IMR-90 (cell line): Measurements from ENCODE around the gene ECPAS. TPM values are rescaled to one million over a fixed set of nuclear protein-coding genes. Genes with fewer than 3 reads are reported as not detected.

ENCODE experiments used
- ATAC-seq: fragments of 200-7000 bp; cut with Tn5 transposase; 2 replicates; pipeline ENCODE4 v1.9.1; 2020; ENCODE audit warnings: low read depth, mild to moderate bottlenecking, moderate library complexity
- BruUV-seq: library from RNA; stranded (reverse); fragments of 400-500 nt; replicated peaks from 2 replicates; lab custom pipeline; 2021; lab: Mats Ljungman, UMichigan
- CTCF ChIA-PET: fragments of 300-600 bp; formaldehyde crosslinking; extraction: SDS; loops from one replicate; lab custom pipeline; 2021; ENCODE audit warnings: antibody characterized with exemption; lab: Yijun Ruan, JAX
- POLR2A ChIA-PET: fragments of 300-600 bp; sonication (Branson Sonifier 250); formaldehyde crosslinking; loops from one replicate; lab custom pipeline; 2022; ENCODE audit warnings: antibody characterized with exemption; ENCODE audit not compliant: unreplicated experiment; lab: Charles Lee
- DNase-seq: peaks from one replicate; pipeline ENCODE4 v3.0.0; 2013
- H2AFZ ChIP-seq: replicated peaks from 2 replicates; pipeline ENCODE3; 2013; ENCODE audit warnings: low read length, mild to moderate bottlenecking; ENCODE audit not compliant: poor library complexity
- H2AK5ac ChIP-seq: 2 replicates; pipeline ENCODE4 v1.6.1; 2013; ENCODE audit warnings: low read depth, low read length, inconsistent platforms
- H2AK9ac ChIP-seq: replicated peaks from 2 replicates; pipeline ENCODE3; 2013; ENCODE audit warnings: mild to moderate bottlenecking, low read depth, low read length, moderate library complexity; ENCODE audit not compliant: poor library complexity
- H2BK120ac ChIP-seq: 2 replicates; pipeline ENCODE4 v1.6.1; 2013; ENCODE audit warnings: low read depth, low read length, inconsistent platforms
- H2BK15ac ChIP-seq: 3 replicates; pipeline ENCODE4 v1.6.1; 2013; ENCODE audit warnings: low read depth, low read length, inconsistent platforms
- H2BK20ac ChIP-seq: 2 replicates; pipeline ENCODE4 v1.6.1; 2013; ENCODE audit warnings: low read depth, mild to moderate bottlenecking, inconsistent platforms, low read length, moderate library complexity
- H2BK5ac ChIP-seq: 2 replicates; pipeline ENCODE4 v1.6.1; 2013; ENCODE audit warnings: mild to moderate bottlenecking, low read depth, low read length, inconsistent platforms; ENCODE audit not compliant: poor library complexity, severe bottlenecking
- H3K14ac ChIP-seq: replicated peaks from 2 replicates; pipeline ENCODE4 v1.6.1; 2013; ENCODE audit warnings: low read depth, low read length, inconsistent platforms
- H3K18ac ChIP-seq: 2 replicates; pipeline ENCODE4 v1.6.1; 2013; ENCODE audit warnings: low read depth, low read length, control low read depth
- H3K23ac ChIP-seq: 2 replicates; pipeline ENCODE4 v1.6.1; 2013; ENCODE audit warnings: low read depth, low read length, inconsistent platforms
- H3K27ac ChIP-seq: 2 replicates; pipeline ENCODE4 v1.5.1; 2013; ENCODE audit warnings: mild to moderate bottlenecking, control low read depth, low read length; ENCODE audit not compliant: insufficient read depth
- H3K27me3 ChIP-seq: 2 replicates; pipeline ENCODE4 v1.6.1; 2013; ENCODE audit warnings: low read length; ENCODE audit not compliant: control insufficient read depth, insufficient read depth
- H3K36me3 ChIP-seq: 2 replicates; pipeline ENCODE4 v1.6.1; 2013; ENCODE audit warnings: low read length, mixed read lengths; ENCODE audit not compliant: control insufficient read depth, insufficient read depth
- H3K4ac ChIP-seq: 2 replicates; pipeline ENCODE4 v1.6.1; 2013; ENCODE audit warnings: low read depth, low read length, inconsistent platforms
- H3K4me1 ChIP-seq: 2 replicates; pipeline ENCODE4 v1.6.1; 2013; ENCODE audit warnings: low read length, mixed read lengths; ENCODE audit not compliant: control insufficient read depth, insufficient read depth
- H3K4me2 ChIP-seq: 2 replicates; pipeline ENCODE4 v1.6.1; 2013; ENCODE audit warnings: low read depth, mild to moderate bottlenecking, control low read depth, low read length, moderate library complexity
- H3K4me3 ChIP-seq: 2 replicates; pipeline ENCODE4 v1.5.1; 2013; ENCODE audit warnings: low read depth, mild to moderate bottlenecking, control low read depth, low read length, moderate library complexity; ENCODE audit not compliant: insufficient read depth
- H3K56ac ChIP-seq: 2 replicates; pipeline ENCODE4 v1.6.1; 2013; ENCODE audit warnings: low read length, inconsistent platforms; ENCODE audit not compliant: insufficient read depth; ENCODE audit errors: extremely low read depth
- H3K79me1 ChIP-seq, 2 experiments: 2 replicates each; pipeline ENCODE4 v1.6.1; 2013; ENCODE audit warnings: low read length in 2 of 2, inconsistent platforms in 1 of 2, low read depth in 1 of 2
- H3K9ac ChIP-seq: 2 replicates; pipeline ENCODE4 v1.6.1; 2013; ENCODE audit warnings: low read depth, low read length, control low read depth
- H3K9me1 ChIP-seq: 2 replicates; pipeline ENCODE4 v1.6.1; 2013; ENCODE audit warnings: low read length, inconsistent platforms; ENCODE audit not compliant: insufficient read depth
- H3K9me3 ChIP-seq: 2 replicates; pipeline ENCODE4 v1.6.1; 2013; ENCODE audit warnings: low read length; ENCODE audit not compliant: control insufficient read depth, insufficient read depth
- H4K20me1 ChIP-seq: 2 replicates; pipeline ENCODE4 v1.6.1; 2013; ENCODE audit warnings: low read length, inconsistent platforms; ENCODE audit not compliant: insufficient read depth
- H4K5ac ChIP-seq: 2 replicates; pipeline ENCODE4 v1.6.1; 2013; ENCODE audit warnings: mild to moderate bottlenecking, low read depth, low read length, control low read depth
- H4K8ac ChIP-seq, 2 experiments: 2 replicates each; pipeline ENCODE4 v1.6.1; 2013; ENCODE audit warnings: low read depth in 2 of 2, low read length in 2 of 2, control low read depth in 1 of 2, inconsistent platforms in 1 of 2
- H4K91ac ChIP-seq: 2 replicates; pipeline ENCODE4 v1.6.1; 2013; ENCODE audit warnings: low read depth, low read length, inconsistent platforms; ENCODE audit not compliant: insufficient read depth
- BHLHE40 ChIP-seq: fragments of 150-350 bp; IDR thresholded peaks from 2 replicates; pipeline ENCODE4 v1.6.1; 2016; ENCODE audit warnings: mild to moderate bottlenecking, low read depth, low read length
- CEBPB ChIP-seq: IDR thresholded peaks from 2 replicates; pipeline ENCODE4 v1.6.1; 2012; ENCODE audit warnings: low read depth, low read length, improper control_type of control experiment
- CHD1 ChIP-seq: IDR thresholded peaks from 2 replicates; pipeline ENCODE4 v1.6.1; 2012; ENCODE audit warnings: low read depth, low read length, improper control_type of control experiment
- FOS ChIP-seq: fragments of 150-350 bp; IDR thresholded peaks from 2 replicates; pipeline ENCODE4 v1.6.1; 2016; ENCODE audit warnings: low read depth, low read length
- MAFK ChIP-seq: IDR thresholded peaks from 2 replicates; pipeline ENCODE4 v1.6.1; 2012; ENCODE audit warnings: low read depth, low read length, improper control_type of control experiment
- MAZ ChIP-seq: IDR thresholded peaks from 2 replicates; pipeline ENCODE4 v1.6.1; 2012; ENCODE audit warnings: low read depth, mild to moderate bottlenecking, low read length, improper control_type of control experiment, moderate library complexity, borderline replicate concordance
- MXI1 ChIP-seq: IDR thresholded peaks from 2 replicates; pipeline ENCODE4 v1.6.1; 2012; ENCODE audit warnings: low read depth, mild to moderate bottlenecking, low read length, moderate library complexity, borderline replicate concordance
- NFE2L2 ChIP-seq: fragments of 150-350 bp; IDR thresholded peaks from 2 replicates; pipeline ENCODE4 v1.6.1; 2016; ENCODE audit warnings: low read depth, mild to moderate bottlenecking, low read length
- POLR2A ChIP-seq: IDR thresholded peaks from 2 replicates; pipeline ENCODE4 v1.6.1; 2012; ENCODE audit warnings: mild to moderate bottlenecking, low read depth, low read length
- RAD21 ChIP-seq: IDR thresholded peaks from 2 replicates; pipeline ENCODE4 v1.6.1; 2012; ENCODE audit warnings: low read length, improper control_type of control experiment
- RCOR1 ChIP-seq: IDR thresholded peaks from 2 replicates; pipeline ENCODE4 v1.6.1; 2012; ENCODE audit warnings: mild to moderate bottlenecking, low read length, improper control_type of control experiment; ENCODE audit not compliant: insufficient replicate concordance
- RFX5 ChIP-seq: IDR thresholded peaks from 2 replicates; pipeline ENCODE4 v1.8.0; 2012; ENCODE audit warnings: low read depth, mild to moderate bottlenecking, low read length, moderate library complexity
- SMC3 ChIP-seq: fragments of 150-350 bp; IDR thresholded peaks from 2 replicates; pipeline ENCODE4 v1.6.1; 2016; ENCODE audit warnings: low read depth, mild to moderate bottlenecking, antibody characterized with exemption, low read length, moderate library complexity
- WGBS, 2 experiments: methylation state at CpG; one replicate each; pipeline versions ENCODE4 v1.1.5 to v1.1.7; 2013; ENCODE audit warnings: missing lambda C conversion rate in 2 of 2; ENCODE audit not compliant: insufficient read length in 1 of 2; ENCODE audit errors: extremely low coverage in 2 of 2; 5-methylcytosine and 5-hydroxymethylcytosine counted together
- dilution Hi-C: fragments of 300-500 bp; cut with HindIII; formaldehyde crosslinking; loops from one replicate; pipeline ENCODE4 v1.14.3; 2018; ENCODE audit warnings: low sequenced_read_pairs; ENCODE audit not compliant: unreplicated experiment
- in situ Hi-C: fragments of 300-500 bp; cut with MboI; formaldehyde crosslinking; loops from 3 replicates; pipeline ENCODE4 v1.14.3; 2019; ENCODE audit warnings: low sequenced_read_pairs, inconsistent platforms, mixed read lengths
- intact Hi-C: fragments of 100-400 bp; cut with micrococcal nuclease; formaldehyde crosslinking; loops from 2 replicates; pipeline ENCODE4 v1.10.0; 2022
- polyA plus RNA-seq, 3 experiments: library from polyadenylated mRNA; depleted of rRNA; stranded (reverse); fragments of >200 nt; gene quantifications; 2 replicates each; pipeline ENCODE4 v1.2.3, GENCODE V29; 2012; ENCODE audit warnings: low replicate concordance in 1 of 3
- total RNA-seq: library from RNA; depleted of rRNA; stranded (reverse); fragments of >200 nt; gene quantifications from 2 replicates; pipeline ENCODE4 v1.2.3, GENCODE V29; 2012
- TF ChIP-seq, protein P1 (sequence below): fragments of 150-350 bp; IDR thresholded peaks from 2 replicates; pipeline ENCODE4 v1.6.1; 2016; ENCODE audit warnings: low read depth, mild to moderate bottlenecking, low read length, moderate library complexity, borderline replicate concordance
- TF ChIP-seq, protein P2 (sequence below): conservative IDR thresholded peaks from 2 replicates; pipeline ENCODE4 v1.5.1; 2012; ENCODE audit warnings: mild to moderate bottlenecking, low read depth, low read length, improper control_type of control experiment
- TF ChIP-seq, protein P3 (sequence below): fragments of 150-350 bp; IDR thresholded peaks from 2 replicates; pipeline ENCODE4 v1.6.1; 2017; ENCODE audit warnings: mild to moderate bottlenecking, antibody characterized with exemption, low read length, low read depth

ECPAS gene
- total and polyA plus RNA-seq, 2 of the 4 experiments (the other 2 are of a cell fraction): 20.1 to 54.8 TPM

DNA sequence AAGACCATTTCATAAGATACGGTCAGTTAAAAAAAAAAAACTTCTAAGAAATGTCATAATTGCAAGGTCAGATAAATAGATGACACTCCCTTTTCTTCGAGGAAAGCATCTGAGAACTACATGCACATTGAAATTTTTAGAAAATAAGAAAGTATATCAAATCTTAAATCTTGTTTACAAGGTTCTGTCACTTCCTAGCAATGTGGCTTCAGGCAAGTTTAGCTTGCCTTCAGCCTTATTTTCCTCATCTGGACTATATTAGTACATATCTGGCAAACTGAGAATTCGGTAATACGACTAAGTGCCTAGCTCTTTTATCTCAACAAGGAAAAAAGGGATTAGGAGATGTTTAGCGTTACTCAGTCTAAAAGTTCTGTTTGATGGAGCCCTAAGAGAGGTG is 121.7 kb downstream of the ECPAS start:
- H3K18ac ChIP-seq: no peak overlapping the region
- H4K20me1 ChIP-seq: no peaks in the 10 kb centered on the region
- H3K27me3 ChIP-seq: no peaks in the 10 kb centered on the region
- H3K56ac ChIP-seq: no peak overlapping the region
- in situ Hi-C loops: no loop called here
- no peak overlapping the region for H2AK9ac ChIP-seq
- no peak overlapping the region for H3K4me2 ChIP-seq
- no peak overlapping the region for H3K9ac ChIP-seq
- ChIA-PET CTCF (no interaction called here), POLR2A (no interaction called here)
- H3K4ac ChIP-seq: no peak overlapping the region
- intact Hi-C loops: no loop called here
- no peak overlapping the region for H4K8ac ChIP-seq
- no peak overlapping the region for H2BK5ac ChIP-seq
- H3K9me1 ChIP-seq: no peaks in the 10 kb centered on the region
- H3K79me1 ChIP-seq: peaks cover 0 to 3% of the 10 kb centered on the region in 2 experiments; a peak in 1 of 4 replicates
- dilution Hi-C loops: no loop called here
- no peaks in the 10 kb centered on the region for H3K9me3 ChIP-seq
- H3K4me3 ChIP-seq: no peak overlapping the region
- no peak overlapping the region for H2AK5ac ChIP-seq
- peaks cover 14% of the 10 kb centered on the region for H3K36me3 ChIP-seq
- no peak overlapping the region for H2AFZ ChIP-seq
- ATAC-seq: no peak
- H2BK15ac ChIP-seq: no peak overlapping the region
- no peak overlapping the region for H2BK120ac ChIP-seq
- no peak overlapping the region for H4K91ac ChIP-seq
- H3K23ac ChIP-seq: no peak overlapping the region
- H3K14ac ChIP-seq: no peak overlapping the region
- no TSS peak for BruUV-seq
- H2BK20ac ChIP-seq: no peak overlapping the region
- TF ChIP-seq RAD21 (no peak), NFE2L2 (no peak), SMC3 (no peak), MAFK (no peak), CEBPB (no peak), FOS (no peak), POLR2A (no peak), CHD1 (no peak), BHLHE40 (no peak), MAZ (no peak), RFX5 (no peak), RCOR1 (no peak), MXI1 (no peak)
- TF ChIP-seq, protein P1, sequence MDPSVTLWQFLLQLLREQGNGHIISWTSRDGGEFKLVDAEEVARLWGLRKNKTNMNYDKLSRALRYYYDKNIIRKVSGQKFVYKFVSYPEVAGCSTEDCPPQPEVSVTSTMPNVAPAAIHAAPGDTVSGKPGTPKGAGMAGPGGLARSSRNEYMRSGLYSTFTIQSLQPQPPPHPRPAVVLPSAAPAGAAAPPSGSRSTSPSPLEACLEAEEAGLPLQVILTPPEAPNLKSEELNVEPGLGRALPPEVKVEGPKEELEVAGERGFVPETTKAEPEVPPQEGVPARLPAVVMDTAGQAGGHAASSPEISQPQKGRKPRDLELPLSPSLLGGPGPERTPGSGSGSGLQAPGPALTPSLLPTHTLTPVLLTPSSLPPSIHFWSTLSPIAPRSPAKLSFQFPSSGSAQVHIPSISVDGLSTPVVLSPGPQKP: no peak
- TF ChIP-seq, protein P2, sequence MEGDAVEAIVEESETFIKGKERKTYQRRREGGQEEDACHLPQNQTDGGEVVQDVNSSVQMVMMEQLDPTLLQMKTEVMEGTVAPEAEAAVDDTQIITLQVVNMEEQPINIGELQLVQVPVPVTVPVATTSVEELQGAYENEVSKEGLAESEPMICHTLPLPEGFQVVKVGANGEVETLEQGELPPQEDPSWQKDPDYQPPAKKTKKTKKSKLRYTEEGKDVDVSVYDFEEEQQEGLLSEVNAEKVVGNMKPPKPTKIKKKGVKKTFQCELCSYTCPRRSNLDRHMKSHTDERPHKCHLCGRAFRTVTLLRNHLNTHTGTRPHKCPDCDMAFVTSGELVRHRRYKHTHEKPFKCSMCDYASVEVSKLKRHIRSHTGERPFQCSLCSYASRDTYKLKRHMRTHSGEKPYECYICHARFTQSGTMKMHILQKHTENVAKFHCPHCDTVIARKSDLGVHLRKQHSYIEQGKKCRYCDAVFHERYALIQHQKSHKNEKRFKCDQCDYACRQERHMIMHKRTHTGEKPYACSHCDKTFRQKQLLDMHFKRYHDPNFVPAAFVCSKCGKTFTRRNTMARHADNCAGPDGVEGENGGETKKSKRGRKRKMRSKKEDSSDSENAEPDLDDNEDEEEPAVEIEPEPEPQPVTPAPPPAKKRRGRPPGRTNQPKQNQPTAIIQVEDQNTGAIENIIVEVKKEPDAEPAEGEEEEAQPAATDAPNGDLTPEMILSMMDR: no peak
- TF ChIP-seq, protein P3, sequence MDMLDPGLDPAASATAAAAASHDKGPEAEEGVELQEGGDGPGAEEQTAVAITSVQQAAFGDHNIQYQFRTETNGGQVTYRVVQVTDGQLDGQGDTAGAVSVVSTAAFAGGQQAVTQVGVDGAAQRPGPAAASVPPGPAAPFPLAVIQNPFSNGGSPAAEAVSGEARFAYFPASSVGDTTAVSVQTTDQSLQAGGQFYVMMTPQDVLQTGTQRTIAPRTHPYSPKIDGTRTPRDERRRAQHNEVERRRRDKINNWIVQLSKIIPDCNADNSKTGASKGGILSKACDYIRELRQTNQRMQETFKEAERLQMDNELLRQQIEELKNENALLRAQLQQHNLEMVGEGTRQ: no peak
- H4K5ac ChIP-seq: no peak overlapping the region
- H3K27ac ChIP-seq: no peak overlapping the region
- no peaks in the 10 kb centered on the region for H3K4me1 ChIP-seq
- no peak for DNase-seq
- no CpG with 5 or more reads among the region's 5 CpGs for whole genome bisulfite sequencing, 2 experiments
